ENCODE results near the gene TPCN1. TPM values are rescaled to one million over a fixed set of nuclear protein-coding genes. Genes with fewer than 3 reads are reported as not detected.

Gene TPCN1
- total and polyA plus RNA-seq, 2 donors (not counting 1 experiment from before 2014, with no cell fraction given) = 17.2 to 17.8 TPM

GRCh38 chr12:113301811-113302210 is 80.5 kb downstream of the TPCN1 start:
- Histone ChIP-seq H3K4me3 (replicated peaks in 1 of 4; ENCODE audit: control extremely low read depth in 1 of 4, insufficient read depth in 1 of 4, low read depth in 3 of 4, low read length in 4 of 4) (no peak overlapping the region), H3K79me2 (ENCODE audit: control insufficient read depth, insufficient read depth, low read length) (no peaks in the 10 kb centered on the region), H3K9ac (ENCODE audit: insufficient read depth, low read length) (no peak overlapping the region), H2AFZ (ENCODE audit: low read length) (no peak overlapping the region), H3K27ac (ENCODE audit: insufficient read depth, low read length) (no peak overlapping the region), H3K4me2 (ENCODE audit: extremely low read depth, insufficient read depth, low read length) (no peak overlapping the region), H4K20me1 (ENCODE audit: control insufficient read depth, extremely low read depth, insufficient read depth, low read length) (no peaks in the 10 kb centered on the region), H3K4me1 (ENCODE audit: control insufficient read depth, extremely low read depth, insufficient read depth, low read length) (peaks cover 12% of the 10 kb centered on the region), H3K9me3 (ENCODE audit: control insufficient read depth, insufficient read depth, low read depth, low read length) (no peaks in the 10 kb centered on the region), H3K36me3 (ENCODE audit: control insufficient read depth, insufficient read depth, low read length) (peaks cover 4% of the 10 kb centered on the region), H3K27me3 (ENCODE audit: control insufficient read depth, insufficient read depth, low read length) (no peaks in the 10 kb centered on the region)
- TF ChIP-seq EZH2 (IDR thresholded peaks at IDR 0.05; ENCODE audit: low read length, missing control alignments) = no peak
- TF ChIP-seq, protein P1, sequence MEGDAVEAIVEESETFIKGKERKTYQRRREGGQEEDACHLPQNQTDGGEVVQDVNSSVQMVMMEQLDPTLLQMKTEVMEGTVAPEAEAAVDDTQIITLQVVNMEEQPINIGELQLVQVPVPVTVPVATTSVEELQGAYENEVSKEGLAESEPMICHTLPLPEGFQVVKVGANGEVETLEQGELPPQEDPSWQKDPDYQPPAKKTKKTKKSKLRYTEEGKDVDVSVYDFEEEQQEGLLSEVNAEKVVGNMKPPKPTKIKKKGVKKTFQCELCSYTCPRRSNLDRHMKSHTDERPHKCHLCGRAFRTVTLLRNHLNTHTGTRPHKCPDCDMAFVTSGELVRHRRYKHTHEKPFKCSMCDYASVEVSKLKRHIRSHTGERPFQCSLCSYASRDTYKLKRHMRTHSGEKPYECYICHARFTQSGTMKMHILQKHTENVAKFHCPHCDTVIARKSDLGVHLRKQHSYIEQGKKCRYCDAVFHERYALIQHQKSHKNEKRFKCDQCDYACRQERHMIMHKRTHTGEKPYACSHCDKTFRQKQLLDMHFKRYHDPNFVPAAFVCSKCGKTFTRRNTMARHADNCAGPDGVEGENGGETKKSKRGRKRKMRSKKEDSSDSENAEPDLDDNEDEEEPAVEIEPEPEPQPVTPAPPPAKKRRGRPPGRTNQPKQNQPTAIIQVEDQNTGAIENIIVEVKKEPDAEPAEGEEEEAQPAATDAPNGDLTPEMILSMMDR (conservative IDR thresholded peaks at IDR 0.05 in 1 of 2, IDR thresholded peaks at IDR 0.05 in 1 of 2; ENCODE audit: low read depth in 1 of 2, low read length in 2 of 2) = no peak
- no peak for DNase-seq (ENCODE audit: low read depth in 2 of 2)

GRCh38 chr12:113302466-113302865 is 81.2 kb downstream of the TPCN1 start:
- Histone ChIP-seq H3K27me3 (ENCODE audit: control insufficient read depth, insufficient read depth, low read length) (no peaks in the 10 kb centered on the region), H3K79me2 (ENCODE audit: control insufficient read depth, insufficient read depth, low read length) (no peaks in the 10 kb centered on the region), H3K4me3 (replicated peaks in 1 of 4; ENCODE audit: control extremely low read depth in 1 of 4, insufficient read depth in 1 of 4, low read depth in 3 of 4, low read length in 4 of 4) (no peak overlapping the region), H4K20me1 (ENCODE audit: control insufficient read depth, extremely low read depth, insufficient read depth, low read length) (no peaks in the 10 kb centered on the region), H3K36me3 (ENCODE audit: control insufficient read depth, insufficient read depth, low read length) (peaks cover 4% of the 10 kb centered on the region), H2AFZ (ENCODE audit: low read length) (no peak overlapping the region), H3K4me2 (ENCODE audit: extremely low read depth, insufficient read depth, low read length) (no peak overlapping the region), H3K9me3 (ENCODE audit: control insufficient read depth, insufficient read depth, low read depth, low read length) (no peaks in the 10 kb centered on the region), H3K27ac (ENCODE audit: insufficient read depth, low read length) (no peak overlapping the region), H3K9ac (ENCODE audit: insufficient read depth, low read length) (no peak overlapping the region), H3K4me1 (ENCODE audit: control insufficient read depth, extremely low read depth, insufficient read depth, low read length) (peaks cover 12% of the 10 kb centered on the region)
- TF ChIP-seq, protein P1 (conservative IDR thresholded peaks at IDR 0.05 in 1 of 2, IDR thresholded peaks at IDR 0.05 in 1 of 2; ENCODE audit: low read depth in 1 of 2, low read length in 2 of 2) = no peak
- TF ChIP-seq EZH2 (IDR thresholded peaks at IDR 0.05; ENCODE audit: low read length, missing control alignments) = no peak
- DNase-seq (ENCODE audit: low read depth in 2 of 2) = no peak

DNA sequence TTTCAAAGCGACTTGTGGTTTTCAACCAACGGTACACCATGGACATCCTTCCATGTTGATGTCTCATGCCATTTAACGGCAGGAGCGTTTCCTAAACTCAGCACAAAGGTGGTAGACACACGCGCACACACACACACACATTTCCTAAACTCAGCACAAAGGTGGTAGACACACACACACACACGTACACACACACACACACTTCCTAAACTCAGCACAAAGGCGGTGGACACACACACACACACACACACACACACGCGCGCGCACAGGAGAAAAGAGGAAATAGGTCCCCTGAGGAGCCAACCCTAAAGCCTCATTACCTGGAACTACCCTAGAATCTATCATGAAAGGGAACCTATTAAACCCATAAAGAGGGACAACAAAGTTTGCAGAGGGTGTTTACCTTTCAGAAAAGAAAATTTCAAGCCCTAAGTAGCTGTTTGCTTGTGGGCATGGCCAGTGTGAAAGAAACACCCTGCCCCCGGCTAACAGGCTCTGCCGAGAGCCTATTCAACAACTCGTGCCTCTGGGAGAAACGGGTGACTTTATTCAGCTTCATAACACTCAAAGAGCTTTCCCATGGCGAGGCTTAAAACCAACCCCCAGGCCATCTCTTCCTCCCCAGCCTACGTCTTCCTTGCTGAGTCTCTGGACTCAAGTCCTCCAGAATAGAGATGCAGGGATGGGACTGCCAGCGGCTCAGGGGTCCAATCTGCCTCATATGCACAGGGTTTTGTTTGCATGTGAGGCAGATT is 81.8 kb downstream of the TPCN1 start:
- Histone ChIP-seq H3K27ac (ENCODE audit: insufficient read depth, low read length) (no peak overlapping the region), H3K9ac (ENCODE audit: insufficient read depth, low read length) (no peak overlapping the region), H3K9me3 (ENCODE audit: control insufficient read depth, insufficient read depth, low read depth, low read length) (no peaks in the 10 kb centered on the region), H3K27me3 (ENCODE audit: control insufficient read depth, insufficient read depth, low read length) (no peaks in the 10 kb centered on the region), H2AFZ (ENCODE audit: low read length) (no peak overlapping the region), H3K79me2 (ENCODE audit: control insufficient read depth, insufficient read depth, low read length) (no peaks in the 10 kb centered on the region), H3K4me3 (replicated peaks in 1 of 4; ENCODE audit: control extremely low read depth in 1 of 4, insufficient read depth in 1 of 4, low read depth in 3 of 4, low read length in 4 of 4) (no peak overlapping the region), H4K20me1 (ENCODE audit: control insufficient read depth, extremely low read depth, insufficient read depth, low read length) (no peaks in the 10 kb centered on the region), H3K4me1 (ENCODE audit: control insufficient read depth, extremely low read depth, insufficient read depth, low read length) (peaks cover 12% of the 10 kb centered on the region), H3K4me2 (ENCODE audit: extremely low read depth, insufficient read depth, low read length) (no peak overlapping the region), H3K36me3 (ENCODE audit: control insufficient read depth, insufficient read depth, low read length) (peaks cover 4% of the 10 kb centered on the region)
- no peak for DNase-seq (ENCODE audit: low read depth in 2 of 2)
- TF ChIP-seq, protein P1 (conservative IDR thresholded peaks at IDR 0.05 in 1 of 2, IDR thresholded peaks at IDR 0.05 in 1 of 2; ENCODE audit: low read depth in 1 of 2, low read length in 2 of 2) = no peak
- no peak for TF ChIP-seq EZH2 (IDR thresholded peaks at IDR 0.05; ENCODE audit: low read length, missing control alignments)
